CD4-positive, alpha-beta T cell treated with Interleukin-17A for 4 hours (primary cell): Measurements from ENCODE around the gene UPK3A.
"Not testable (repeated sequence)": the region's sequence is repeated elsewhere in the genome, so short reads cannot be mapped to it uniquely, and the experiment has no call there.

Experiments used
- DNase-seq: peaks from one replicate; pipeline ENCODE4 v3.0.0-alpha.2; 2020; ENCODE audit warnings: mixed read lengths

UPK3A gene

GRCh38 chr22:45284705-45285262 is at the start of gene UPK3A:
TSS of gene UPK3A (plus strand) at chr22:45284949. CDS start at chr22:45285014, 65 bp downstream.
- peak; percentile 74 for DNase-seq

GRCh38 chr22:45235101-45235777 is 49.5 kb upstream of the UPK3A start:
- no peak for DNase-seq

- no peak for DNase-seq
Observed at GRCh38 chr22:45235851-45236342, 48.9 kb upstream of the UPK3A start.

- DNase-seq: no peak
Observed at GRCh38 chr22:45237065-45237990, 47.4 kb upstream of the UPK3A start.

- no peak for DNase-seq
Observed at GRCh38 chr22:45238076-45238956, 46.4 kb upstream of the UPK3A start.

GRCh38 chr22:45238957-45239680 is 45.6 kb upstream of the UPK3A start:
- no peak for DNase-seq

- no peak for DNase-seq
Observed at GRCh38 chr22:45239681-45240051, 45.1 kb upstream of the UPK3A start.

GRCh38 chr22:45240104-45240809 is 44.5 kb upstream of the UPK3A start:
- DNase-seq: peak; percentile 54

- DNase-seq: peak; percentile 89
Observed at GRCh38 chr22:45240810-45241631, 43.7 kb upstream of the UPK3A start, which contains the start of gene KIAA0930. TSS of gene KIAA0930 (minus strand) at chr22:45240894. CDS start at chr22:45240703, 191 bp downstream.

GRCh38 chr22:45242778-45243191 is 42.0 kb upstream of the UPK3A start:
- DNase-seq: no peak

GRCh38 chr22:45244916-45245315 is 39.8 kb upstream of the UPK3A start:
- no peak for DNase-seq

- no peak for DNase-seq
Observed at GRCh38 chr22:45246060-45246985, 38.4 kb upstream of the UPK3A start.

GRCh38 chr22:45248832-45249561 is 35.8 kb upstream of the UPK3A start:
- no peak for DNase-seq

GRCh38 chr22:45251825-45252224 is 32.9 kb upstream of the UPK3A start:
- DNase-seq: no peak

GRCh38 chr22:45253039-45253641 is 31.6 kb upstream of the UPK3A start:
- no peak for DNase-seq

GRCh38 chr22:45254388-45254787 is 30.4 kb upstream of the UPK3A start:
- no peak for DNase-seq

- DNase-seq: no peak
Observed at GRCh38 chr22:45254789-45255278, 29.9 kb upstream of the UPK3A start.

GRCh38 chr22:45257941-45258340 is 26.8 kb upstream of the UPK3A start:
- not testable (repeated sequence) for DNase-seq
